Esophagus muscularis mucosa (tissue), 4 donors: ENCODE results near the gene GLRX5. TPM values are rescaled to one million over a fixed set of nuclear protein-coding genes. Genes with fewer than 3 reads are reported as not detected.

ENCODE experiments used
- DNase-seq: peaks from one replicate; pipeline ENCODE4 v3.0.0-alpha.2; 2017; ENCODE audit errors: extremely low spot score
- H3K27ac ChIP-seq, 4 donors: fragments of 200-600 bp; sonication (generic); replicated peaks in 1 of 4; 1 replicate in 3 of 4; 2 replicates in 1 of 4; pipeline ENCODE4 v1.5.1; 2016 to 2019; ENCODE audit warnings: mild to moderate bottlenecking in 1 of 4
- H3K27me3 ChIP-seq, 4 donors: fragments of 200-600 bp; sonication (generic); one replicate each; pipeline versions ENCODE4 v1.5.1 to v1.6.0; 2016 to 2019
- H3K36me3 ChIP-seq, 4 donors: fragments of 200-600 bp; sonication (generic); one replicate each; pipeline ENCODE4 v1.5.1; 2016 to 2019
- H3K4me1 ChIP-seq, 4 donors: fragments of 200-600 bp; sonication (generic); one replicate each; pipeline ENCODE4 v1.5.1; 2016 to 2019
- H3K4me3 ChIP-seq, 4 donors: fragments of 200-600 bp; sonication (generic); 1 replicate in 2 of 4; 2 replicates in 2 of 4; pipeline ENCODE4 v1.5.1; 2016 to 2019; ENCODE audit warnings: mild to moderate bottlenecking in 4 of 4, moderate library complexity in 1 of 4
- H3K9me3 ChIP-seq, 4 donors: fragments of 200-600 bp; sonication (generic); 1 replicate in 3 of 4; 2 replicates in 1 of 4; pipeline ENCODE4 v1.5.1; 2016 to 2019
- EP300 ChIP-seq: sonication (generic); formaldehyde crosslinking; IDR thresholded peaks from one replicate; pipeline ENCODE4 v1.6.1; 2017; ENCODE audit warnings: antibody characterized with exemption
- POLR2A ChIP-seq: fragments of 450-650 bp; IDR thresholded peaks from one replicate; pipeline ENCODE4 v1.6.1; 2017; ENCODE audit warnings: antibody characterized with exemption, moderate library complexity, mild to moderate bottlenecking, low read depth
- POLR2AphosphoS5 ChIP-seq, 2 donors: sonication (generic); formaldehyde crosslinking; IDR thresholded peaks; one replicate each; pipeline ENCODE4 v1.6.1; 2017; ENCODE audit warnings: antibody characterized with exemption in 2 of 2
- WGBS: methylation state at CpG from one replicate; pipeline ENCODE4 v1.1.5; 2018; 5-methylcytosine and 5-hydroxymethylcytosine counted together
- intact Hi-C: fragments of 100-400 bp; cut with DNase I; formaldehyde crosslinking; loops from one replicate; pipeline ENCODE4 v1.15.1; 2023
- total RNA-seq, 4 donors: library from RNA; depleted of rRNA; stranded (reverse); fragments of >200 nt; gene quantifications; one replicate each; pipeline versions ENCODE4 v1.1.0 to v1.2.1, GENCODE V29; 2016
- TF ChIP-seq, protein P1 (sequence below), 3 experiments: fragments of 200-600 bp in 2 of 3; fragments of 450-650 bp in 1 of 3; sonication (generic) in 2 of 3; IDR thresholded peaks; one replicate each; pipeline ENCODE4 v1.5.1; 2017 to 2019; ENCODE audit warnings: antibody characterized with exemption in 3 of 3, mild to moderate bottlenecking in 2 of 3, moderate library complexity in 1 of 3

GLRX5 gene
- total RNA-seq, 4 donors from 2014 or later, result 34.3 to 51.5 (median 43.5) TPM

DNA sequence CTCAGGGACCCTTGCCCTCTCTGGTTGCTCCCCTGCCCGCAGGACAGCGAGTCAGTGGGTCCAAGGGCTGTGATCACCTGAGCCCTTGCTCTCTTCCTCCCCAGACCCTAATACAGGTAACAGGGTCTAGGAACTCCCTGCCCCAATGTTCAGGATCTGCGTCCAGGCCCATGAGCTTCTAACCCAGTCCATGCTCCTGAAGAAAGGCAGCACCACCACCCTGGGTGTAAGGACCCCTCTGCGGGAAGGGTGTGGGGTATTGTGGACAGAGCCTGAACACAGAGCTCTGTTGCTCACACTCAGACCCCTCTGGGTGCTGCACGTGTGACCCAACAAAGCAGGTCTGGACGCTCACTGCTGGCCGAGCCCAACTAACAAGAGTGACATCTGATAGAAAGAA lies 18.3 kb downstream of the GLRX5 start:
- Histone ChIP-seq H3K4me3 (no peak overlapping the region), H3K9me3 (no peaks in the 10 kb centered on the region), H3K4me1 (peaks cover 0 to under 1% (median 0%) of the 10 kb centered on the region in 4 donors), H3K27me3 (no peaks in the 10 kb centered on the region), H3K27ac (no peak overlapping the region), H3K36me3 (no peaks in the 10 kb centered on the region)
- TF ChIP-seq POLR2A (no peak), POLR2AphosphoS5 (IDR thresholded peaks at IDR 0.05) (no peak), EP300 (no peak)
- TF ChIP-seq, protein P1, sequence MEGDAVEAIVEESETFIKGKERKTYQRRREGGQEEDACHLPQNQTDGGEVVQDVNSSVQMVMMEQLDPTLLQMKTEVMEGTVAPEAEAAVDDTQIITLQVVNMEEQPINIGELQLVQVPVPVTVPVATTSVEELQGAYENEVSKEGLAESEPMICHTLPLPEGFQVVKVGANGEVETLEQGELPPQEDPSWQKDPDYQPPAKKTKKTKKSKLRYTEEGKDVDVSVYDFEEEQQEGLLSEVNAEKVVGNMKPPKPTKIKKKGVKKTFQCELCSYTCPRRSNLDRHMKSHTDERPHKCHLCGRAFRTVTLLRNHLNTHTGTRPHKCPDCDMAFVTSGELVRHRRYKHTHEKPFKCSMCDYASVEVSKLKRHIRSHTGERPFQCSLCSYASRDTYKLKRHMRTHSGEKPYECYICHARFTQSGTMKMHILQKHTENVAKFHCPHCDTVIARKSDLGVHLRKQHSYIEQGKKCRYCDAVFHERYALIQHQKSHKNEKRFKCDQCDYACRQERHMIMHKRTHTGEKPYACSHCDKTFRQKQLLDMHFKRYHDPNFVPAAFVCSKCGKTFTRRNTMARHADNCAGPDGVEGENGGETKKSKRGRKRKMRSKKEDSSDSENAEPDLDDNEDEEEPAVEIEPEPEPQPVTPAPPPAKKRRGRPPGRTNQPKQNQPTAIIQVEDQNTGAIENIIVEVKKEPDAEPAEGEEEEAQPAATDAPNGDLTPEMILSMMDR (IDR thresholded peaks at IDR 0.05), result no peak
- no peak for DNase-seq
- WGBS, result 89% methylated on average over 7 of the region's 7 CpGs
- intact Hi-C loops, result no loop called here

- H3K9me3 ChIP-seq, result no peaks in the 10 kb centered on the region
- 91% methylated on average over 10 of the region's 10 CpGs for whole genome bisulfite sequencing
- TF ChIP-seq EP300 (no peak), POLR2A (no peak), POLR2AphosphoS5 (IDR thresholded peaks at IDR 0.05) (no peak)
- TF ChIP-seq, protein P1 (IDR thresholded peaks at IDR 0.05), result no peak
- DNase-seq, result no peak
- H3K4me3 ChIP-seq, result no peak overlapping the region
- H3K36me3 ChIP-seq, result no peaks in the 10 kb centered on the region
- intact Hi-C loops, result no loop called here
- H3K27ac ChIP-seq, result no peak overlapping the region
- no peaks in the 10 kb centered on the region for H3K27me3 ChIP-seq
- H3K4me1 ChIP-seq, result peaks cover 0 to 6% (median 2%) of the 10 kb centered on the region in 4 donors
Observed at GRCh38 chr14:95555053-95555452, 20.2 kb downstream of the GLRX5 start.

DNA sequence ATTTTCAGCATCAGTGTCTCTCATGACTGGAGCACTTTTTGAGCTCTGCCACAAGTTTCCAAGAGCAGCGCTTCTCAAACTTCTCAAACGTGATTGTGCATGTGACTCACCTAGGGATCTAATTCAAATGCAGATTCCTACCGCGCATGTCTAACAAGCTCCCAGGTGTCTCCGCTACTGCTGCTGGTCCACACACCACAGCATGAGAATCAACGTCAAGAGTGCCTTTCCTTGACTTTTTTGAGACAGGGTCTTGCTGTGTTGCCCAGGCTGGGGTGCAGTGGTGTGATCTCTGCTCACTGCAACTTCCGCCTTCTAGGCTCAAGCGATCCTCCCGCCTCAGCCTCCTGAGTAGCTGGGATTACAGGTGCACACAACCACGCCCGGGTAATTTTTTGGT lies 22.4 kb downstream of the GLRX5 start:
- H3K36me3 ChIP-seq, result no peaks in the 10 kb centered on the region
- intact Hi-C loops, result no loop called here
- no peak overlapping the region for H3K27ac ChIP-seq
- peaks cover 0 to 3% (median 0%) of the 10 kb centered on the region in 4 donors for H3K27me3 ChIP-seq
- H3K4me1 ChIP-seq, result peaks cover 0 to 10% (median 4%) of the 10 kb centered on the region in 4 donors
- 85% methylated on average over 11 of the region's 11 CpGs for WGBS
- DNase-seq, result no peak
- H3K4me3 ChIP-seq, result no peak overlapping the region
- TF ChIP-seq POLR2AphosphoS5 (IDR thresholded peaks at IDR 0.05), result no peak
- no peaks in the 10 kb centered on the region for H3K9me3 ChIP-seq

GRCh38 chr14:95557832-95558231 lies 23.0 kb downstream of the GLRX5 start:
- Histone ChIP-seq H3K4me1 (peaks cover 0 to 10% (median 4%) of the 10 kb centered on the region in 4 donors), H3K36me3 (no peaks in the 10 kb centered on the region), H3K27me3 (peaks cover 0 to 3% (median 0%) of the 10 kb centered on the region in 4 donors), H3K27ac (no peak overlapping the region), H3K9me3 (no peaks in the 10 kb centered on the region), H3K4me3 (no peak overlapping the region)
- TF ChIP-seq EP300 (no peak), POLR2AphosphoS5 (IDR thresholded peaks at IDR 0.05) (no peak), POLR2A (no peak)
- TF ChIP-seq, protein P1 (IDR thresholded peaks at IDR 0.05), result no peak
- DNase-seq, result no peak
- 83% methylated on average over 2 of the region's 2 CpGs for WGBS
- intact Hi-C loops, result no loop called here

GRCh38 chr14:95559203-95559602 lies 24.4 kb downstream of the GLRX5 start:
- Histone ChIP-seq H3K4me1 (peaks cover 0 to 10% (median 4%) of the 10 kb centered on the region in 4 donors), H3K27ac (no peak overlapping the region), H3K9me3 (no peaks in the 10 kb centered on the region), H3K4me3 (no peak overlapping the region), H3K36me3 (no peaks in the 10 kb centered on the region), H3K27me3 (peaks cover 0 to 3% (median 0%) of the 10 kb centered on the region in 4 donors)
- WGBS, result 44% methylated on average over 6 of the region's 6 CpGs
- no peak for TF ChIP-seq POLR2A
- TF ChIP-seq POLR2AphosphoS5 (IDR thresholded peaks at IDR 0.05), result no peak
- TF ChIP-seq EP300, result no peak
- TF ChIP-seq, protein P1 (IDR thresholded peaks at IDR 0.05), result no peak
- no peak for DNase-seq
- intact Hi-C loops, result no loop called here
